A673 (cell line): Measurements from ENCODE around the gene MRM1.

ENCODE experiments used
- EZH2 ChIP-seq: fragments of 200-600 bp; sonication (generic); IDR thresholded peaks from 2 replicates; pipeline ENCODE4 v1.6.1; 2017; ENCODE audit warnings: borderline replicate concordance, low read depth, mild to moderate bottlenecking, mixed read lengths, antibody characterized with exemption, low read length; ENCODE audit not compliant: poor library complexity, severe bottlenecking
- TF ChIP-seq, protein P1 (sequence below): fragments of 300-800, 200-600 bp; sonication (generic); conservative IDR thresholded peaks from 2 replicates; pipeline ENCODE4 v1.5.1; 2017; ENCODE audit warnings: low read depth, mild to moderate bottlenecking, antibody characterized with exemption, low read length, moderate library complexity, mixed read lengths

DNA sequence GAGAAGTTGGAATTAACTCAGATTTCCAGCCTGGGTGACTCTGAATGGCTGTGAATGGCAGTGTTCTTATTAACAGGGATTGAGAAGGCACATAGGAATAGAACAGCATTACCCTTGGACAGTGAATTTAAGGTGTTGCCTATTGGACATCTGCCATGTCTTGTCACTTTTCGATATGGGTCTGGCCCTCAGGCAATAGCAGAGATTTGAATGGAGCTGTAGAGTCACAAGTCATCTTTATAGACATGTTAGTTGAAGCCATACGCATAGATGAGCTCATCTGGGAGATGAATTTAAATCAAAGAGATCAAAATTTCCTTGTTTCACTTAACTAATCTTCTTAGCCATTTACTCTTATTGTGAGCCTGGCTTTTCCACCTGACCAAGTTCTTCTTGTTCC, 24.6 kb upstream of the MRM1 start:
- TF ChIP-seq, protein P1, sequence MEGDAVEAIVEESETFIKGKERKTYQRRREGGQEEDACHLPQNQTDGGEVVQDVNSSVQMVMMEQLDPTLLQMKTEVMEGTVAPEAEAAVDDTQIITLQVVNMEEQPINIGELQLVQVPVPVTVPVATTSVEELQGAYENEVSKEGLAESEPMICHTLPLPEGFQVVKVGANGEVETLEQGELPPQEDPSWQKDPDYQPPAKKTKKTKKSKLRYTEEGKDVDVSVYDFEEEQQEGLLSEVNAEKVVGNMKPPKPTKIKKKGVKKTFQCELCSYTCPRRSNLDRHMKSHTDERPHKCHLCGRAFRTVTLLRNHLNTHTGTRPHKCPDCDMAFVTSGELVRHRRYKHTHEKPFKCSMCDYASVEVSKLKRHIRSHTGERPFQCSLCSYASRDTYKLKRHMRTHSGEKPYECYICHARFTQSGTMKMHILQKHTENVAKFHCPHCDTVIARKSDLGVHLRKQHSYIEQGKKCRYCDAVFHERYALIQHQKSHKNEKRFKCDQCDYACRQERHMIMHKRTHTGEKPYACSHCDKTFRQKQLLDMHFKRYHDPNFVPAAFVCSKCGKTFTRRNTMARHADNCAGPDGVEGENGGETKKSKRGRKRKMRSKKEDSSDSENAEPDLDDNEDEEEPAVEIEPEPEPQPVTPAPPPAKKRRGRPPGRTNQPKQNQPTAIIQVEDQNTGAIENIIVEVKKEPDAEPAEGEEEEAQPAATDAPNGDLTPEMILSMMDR, result no peak
- no peak for TF ChIP-seq EZH2
